H9 (cell line): ENCODE data around the gene EYA4. TPM values are rescaled to one million over a fixed set of nuclear protein-coding genes. Genes with fewer than 3 reads are reported as not detected.

Experiments
- DNase-seq: peaks from one replicate; pipeline ENCODE4 v3.0.0-alpha.2; 2017
- H2AFZ ChIP-seq: one replicate; pipeline ENCODE4 v1.6.1; 2013; ENCODE audit warnings: mild to moderate bottlenecking, low read length, control low read depth, moderate library complexity
- H2AK5ac ChIP-seq: 2 replicates; pipeline ENCODE4 v1.6.1; 2013; ENCODE audit warnings: low read length, control low read depth, mixed read lengths; ENCODE audit not compliant: insufficient read length
- H2BK120ac ChIP-seq: one replicate; pipeline ENCODE4 v1.6.1; 2013; ENCODE audit warnings: low read depth, mild to moderate bottlenecking, low read length, control low read depth, inconsistent platforms; ENCODE audit not compliant: poor library complexity, severe bottlenecking
- H2BK12ac ChIP-seq: 2 replicates; pipeline ENCODE4 v1.6.1; 2013; ENCODE audit warnings: low read length, control low read depth, mixed read lengths, low read depth; ENCODE audit not compliant: insufficient read length
- H2BK15ac ChIP-seq: 2 replicates; pipeline ENCODE4 v1.6.1; 2013; ENCODE audit warnings: low read depth, low read length, control low read depth
- H2BK20ac ChIP-seq: one replicate; pipeline ENCODE4 v1.6.1; 2013; ENCODE audit warnings: low read depth, mild to moderate bottlenecking, low read length, control low read depth, inconsistent platforms; ENCODE audit not compliant: poor library complexity, severe bottlenecking
- H2BK5ac ChIP-seq: 2 replicates; pipeline ENCODE4 v1.6.1; 2013; ENCODE audit warnings: low read length, control low read depth, mixed read lengths; ENCODE audit not compliant: insufficient read length
- H3K14ac ChIP-seq: 2 replicates; pipeline ENCODE4 v1.6.1; 2013; ENCODE audit warnings: low read length, control low read depth; ENCODE audit not compliant: insufficient read depth
- H3K18ac ChIP-seq: 2 replicates; pipeline ENCODE4 v1.6.1; 2013; ENCODE audit warnings: low read depth, mild to moderate bottlenecking, mixed read lengths, low read length, control low read depth; ENCODE audit not compliant: insufficient read length
- H3K23ac ChIP-seq: 2 replicates; pipeline ENCODE4 v1.6.1; 2013; ENCODE audit warnings: low read length, control low read depth, mixed read lengths, low read depth; ENCODE audit not compliant: insufficient read length
- H3K23me2 ChIP-seq: 2 replicates; pipeline ENCODE4 v1.6.1; 2013; ENCODE audit warnings: low read depth, mild to moderate bottlenecking, mixed read lengths, low read length, control low read depth; ENCODE audit not compliant: insufficient read length, poor library complexity, severe bottlenecking
- H3K27ac ChIP-seq: 2 replicates; pipeline ENCODE4 v1.5.1; 2013; ENCODE audit warnings: low read length, control low read depth, mixed read lengths, low read depth; ENCODE audit not compliant: insufficient read length
- H3K27me3 ChIP-seq: 2 replicates; pipeline ENCODE4 v1.6.1; 2013; ENCODE audit warnings: low read length, control low read depth, inconsistent platforms; ENCODE audit not compliant: insufficient read depth
- H3K4ac ChIP-seq: 2 replicates; pipeline ENCODE4 v1.6.1; 2013; ENCODE audit warnings: low read depth, mild to moderate bottlenecking, control low read depth, inconsistent platforms, low read length, moderate library complexity
- H3K4me1 ChIP-seq: 2 replicates; pipeline ENCODE4 v1.6.1; 2013; ENCODE audit warnings: low read length, control low read depth, inconsistent platforms; ENCODE audit not compliant: insufficient read depth
- H3K4me2 ChIP-seq: 2 replicates; pipeline ENCODE4 v1.6.1; 2013; ENCODE audit warnings: low read length, control low read depth, mixed read lengths; ENCODE audit not compliant: insufficient read length, insufficient read depth
- H3K56ac ChIP-seq: 2 replicates; pipeline ENCODE4 v1.6.1; 2013; ENCODE audit warnings: low read depth, mild to moderate bottlenecking, mixed read lengths, low read length, control low read depth; ENCODE audit not compliant: insufficient read length
- H3K79me1 ChIP-seq: 2 replicates; pipeline ENCODE4 v1.6.1; 2013; ENCODE audit warnings: low read depth, mild to moderate bottlenecking, moderate library complexity, low read length, control low read depth, inconsistent platforms; ENCODE audit not compliant: insufficient read depth, poor library complexity, severe bottlenecking
- H3K79me2 ChIP-seq: 2 replicates; pipeline ENCODE4 v1.6.1; 2013; ENCODE audit warnings: low read length, control low read depth, inconsistent platforms; ENCODE audit not compliant: insufficient read depth
- H3K9ac ChIP-seq: 2 replicates; pipeline ENCODE4 v1.6.1; 2013; ENCODE audit warnings: low read length, control low read depth, mixed read lengths; ENCODE audit not compliant: insufficient read length; ENCODE audit errors: extremely low read depth
- H3K9me3 ChIP-seq: one replicate; pipeline ENCODE4 v1.6.1; 2013; ENCODE audit warnings: low read depth, low read length, inconsistent platforms; ENCODE audit not compliant: control insufficient read depth
- H3T11ph ChIP-seq: one replicate; pipeline ENCODE4 v1.6.1; 2013; ENCODE audit warnings: mild to moderate bottlenecking, low read length, control low read depth, inconsistent platforms
- H4K20me1 ChIP-seq: one replicate; pipeline ENCODE4 v1.6.1; 2013; ENCODE audit not compliant: control insufficient read depth, insufficient read length, insufficient read depth
- H4K5ac ChIP-seq: 2 replicates; pipeline ENCODE4 v1.6.1; 2013; ENCODE audit warnings: low read depth, mild to moderate bottlenecking, mixed read lengths, low read length, control low read depth; ENCODE audit not compliant: insufficient read length
- H4K8ac ChIP-seq: replicated peaks from 2 replicates; pipeline ENCODE4 v1.6.1; 2013; ENCODE audit warnings: low read length, control low read depth, mixed read lengths, low read depth; ENCODE audit not compliant: insufficient read length
- H4K91ac ChIP-seq: 2 replicates; pipeline ENCODE4 v1.6.1; 2013; ENCODE audit warnings: low read depth, mild to moderate bottlenecking, moderate library complexity, mixed read lengths, low read length, control low read depth; ENCODE audit not compliant: insufficient read length
- H3K27ac Mint-ChIP-seq, 3 experiments: 2 replicates in 2 of 3; 3 replicates in 1 of 3; pipeline ENCODE4 v1.8.0; 2020 to 2021; ENCODE audit warnings: mixed read lengths in 3 of 3, mild to moderate bottlenecking in 1 of 3, moderate library complexity in 1 of 3
- H3K27me3 Mint-ChIP-seq: 2 replicates; pipeline ENCODE4 v1.8.0; 2021; ENCODE audit warnings: low read depth, mild to moderate bottlenecking, moderate library complexity, mixed read lengths
- H3K36me3 Mint-ChIP-seq, 3 experiments: 2 replicates in 2 of 3; 3 replicates in 1 of 3; pipeline ENCODE4 v1.8.0; 2020 to 2021; ENCODE audit warnings: low read depth in 3 of 3, mixed read lengths in 3 of 3; ENCODE audit not compliant: insufficient read depth in 1 of 3
- H3K4me1 Mint-ChIP-seq, 2 experiments: 2 replicates each; pipeline ENCODE4 v1.8.0; 2020; ENCODE audit warnings: mixed read lengths in 2 of 2
- H3K4me3 Mint-ChIP-seq, 2 experiments: 2 replicates in 1 of 2; 3 replicates in 1 of 2; pipeline ENCODE4 v1.8.0; 2020 to 2021; ENCODE audit warnings: mild to moderate bottlenecking in 2 of 2, mixed read lengths in 2 of 2, moderate library complexity in 1 of 2
- H3K9me3 Mint-ChIP-seq, 2 experiments: 2 replicates in 1 of 2; 3 replicates in 1 of 2; pipeline ENCODE4 v1.8.0; 2020; ENCODE audit warnings: mild to moderate bottlenecking in 2 of 2, mixed read lengths in 2 of 2, moderate library complexity in 1 of 2
- CTCF ChIP-seq: fragments of 200-600 bp; sonication (generic); conservative IDR thresholded peaks from 3 replicates; pipeline ENCODE4 v1.8.0; 2021; ENCODE audit warnings: antibody characterized with exemption, mild to moderate bottlenecking
- WGBS: extraction: QIAGEN DNeasy Blood & Tissue Kit; methylation state at CpG from one replicate; pipeline ENCODE4 v1.1.7; 2013; ENCODE audit warnings: missing lambda C conversion rate, low lambda C conversion rate, mixed read lengths; ENCODE audit not compliant: insufficient read length; ENCODE audit errors: extremely low coverage; 5-methylcytosine and 5-hydroxymethylcytosine counted together
- total RNA-seq: library from RNA; stranded (reverse); gene quantifications from 2 replicates; pipeline ENCODE4 v1.2.1, GENCODE V29; 2021

EYA4 gene
- total RNA-seq, 1 experiment from 2014 or later, result 0.26 TPM

GRCh38 chr6:133337308-133337707 is 96.2 kb downstream of the EYA4 start:
- Histone ChIP-seq H2BK20ac (no peak overlapping the region), H4K5ac (no peak overlapping the region), H4K91ac (no peak overlapping the region), H2AK5ac (no peak overlapping the region), H2BK15ac (no peak overlapping the region), H3T11ph (no peak overlapping the region), H2BK120ac (no peak overlapping the region), H3K27ac (no peak overlapping the region), H2BK5ac (no peak overlapping the region), H3K9me3 (no peaks in the 10 kb centered on the region), H3K79me1 (no peaks in the 10 kb centered on the region), H3K18ac (no peak overlapping the region), H3K79me2 (no peaks in the 10 kb centered on the region), H4K20me1 (no peaks in the 10 kb centered on the region), H3K9ac (no peak overlapping the region), H3K4me1 (no peaks in the 10 kb centered on the region), H3K14ac (no peak overlapping the region), H2AFZ (no peak overlapping the region), H3K4ac (no peak overlapping the region), H4K8ac (no peak overlapping the region), H3K23me2 (no peaks in the 10 kb centered on the region), H3K4me2 (no peak overlapping the region), H3K27me3 (no peaks in the 10 kb centered on the region), H3K23ac (no peak overlapping the region), H2BK12ac (no peak overlapping the region), H3K56ac (no peak overlapping the region)
- H3K27ac Mint-ChIP-seq, result no peak overlapping the region
- no peaks in the 10 kb centered on the region; the same call in 1 of the 2 replicates for H3K27me3 Mint-ChIP-seq
- no peaks in the 10 kb centered on the region for H3K36me3 Mint-ChIP-seq
- WGBS, result 100% methylated on average over 1 of the region's 1 CpG
- H3K9me3 Mint-ChIP-seq, result no peaks in the 10 kb centered on the region
- no peak for DNase-seq
- no peak for TF ChIP-seq CTCF
- H3K4me1 Mint-ChIP-seq, result no peaks in the 10 kb centered on the region
- no peak overlapping the region for H3K4me3 Mint-ChIP-seq
